NT2/D1 (cell line): Measurements from ENCODE around the gene C19orf67.

Experiments
- SUZ12 ChIP-seq: IDR thresholded peaks from 2 replicates; pipeline ENCODE4 v1.6.1; 2011; ENCODE audit not compliant: insufficient read length, insufficient read depth; ENCODE audit errors: extremely low read depth
- YY1 ChIP-seq: IDR thresholded peaks from 2 replicates; pipeline ENCODE4 v1.6.1; 2011; ENCODE audit not compliant: insufficient read length, insufficient read depth

- TF ChIP-seq SUZ12 (no peak), YY1 (no peak)
Measured at GRCh38 chr19:14070268-14071050, 15.1 kb downstream of the C19orf67 start.
